Measurements from ENCODE around the gene WNT7B.

DNA sequence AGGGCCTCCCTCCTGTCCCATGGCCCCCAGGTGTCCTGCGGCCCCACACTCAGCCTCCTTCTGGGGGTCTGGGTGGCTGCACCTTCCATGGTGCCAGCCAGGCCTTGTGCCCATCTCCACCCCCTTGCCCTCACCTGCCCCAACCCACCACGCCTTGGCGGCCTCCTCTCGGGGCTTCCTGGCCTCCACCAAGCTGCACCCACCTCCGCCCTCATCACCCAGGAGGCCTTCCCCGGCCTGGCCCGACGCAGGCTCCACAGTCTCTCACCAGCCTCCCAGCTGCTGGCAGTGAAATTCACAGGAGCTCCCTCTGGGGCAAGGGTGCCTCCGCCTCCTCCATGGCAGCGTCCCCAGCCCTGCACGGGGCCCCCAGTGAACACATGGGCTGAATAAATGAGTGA is 35.9 kb upstream of the WNT7B start:
- TF ChIP-seq, protein P1, sequence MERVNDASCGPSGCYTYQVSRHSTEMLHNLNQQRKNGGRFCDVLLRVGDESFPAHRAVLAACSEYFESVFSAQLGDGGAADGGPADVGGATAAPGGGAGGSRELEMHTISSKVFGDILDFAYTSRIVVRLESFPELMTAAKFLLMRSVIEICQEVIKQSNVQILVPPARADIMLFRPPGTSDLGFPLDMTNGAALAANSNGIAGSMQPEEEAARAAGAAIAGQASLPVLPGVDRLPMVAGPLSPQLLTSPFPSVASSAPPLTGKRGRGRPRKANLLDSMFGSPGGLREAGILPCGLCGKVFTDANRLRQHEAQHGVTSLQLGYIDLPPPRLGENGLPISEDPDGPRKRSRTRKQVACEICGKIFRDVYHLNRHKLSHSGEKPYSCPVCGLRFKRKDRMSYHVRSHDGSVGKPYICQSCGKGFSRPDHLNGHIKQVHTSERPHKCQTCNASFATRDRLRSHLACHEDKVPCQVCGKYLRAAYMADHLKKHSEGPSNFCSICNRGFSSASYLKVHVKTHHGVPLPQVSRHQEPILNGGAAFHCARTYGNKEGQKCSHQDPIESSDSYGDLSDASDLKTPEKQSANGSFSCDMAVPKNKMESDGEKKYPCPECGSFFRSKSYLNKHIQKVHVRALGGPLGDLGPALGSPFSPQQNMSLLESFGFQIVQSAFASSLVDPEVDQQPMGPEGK (CRISPR knock-in tag; IDR thresholded peaks at IDR 0.05; ENCODE audit: borderline replicate concordance), result no peak
- TF ChIP-seq ISL1 (CRISPR knock-in tag; IDR thresholded peaks at IDR 0.05) (no peak), GLIS3 (CRISPR knock-in tag; IDR thresholded peaks at IDR 0.05) (no peak), ZNF8 (CRISPR knock-in tag; IDR thresholded peaks at IDR 0.05) (no peak), SNAI2 (CRISPR knock-in tag; IDR thresholded peaks at IDR 0.05) (no peak), TCF4 (CRISPR knock-in tag; IDR thresholded peaks at IDR 0.05; ENCODE audit: borderline replicate concordance) (no peak), ZNF70 (CRISPR knock-in tag; IDR thresholded peaks at IDR 0.05) (no peak)
- TF ChIP-seq, protein P2, sequence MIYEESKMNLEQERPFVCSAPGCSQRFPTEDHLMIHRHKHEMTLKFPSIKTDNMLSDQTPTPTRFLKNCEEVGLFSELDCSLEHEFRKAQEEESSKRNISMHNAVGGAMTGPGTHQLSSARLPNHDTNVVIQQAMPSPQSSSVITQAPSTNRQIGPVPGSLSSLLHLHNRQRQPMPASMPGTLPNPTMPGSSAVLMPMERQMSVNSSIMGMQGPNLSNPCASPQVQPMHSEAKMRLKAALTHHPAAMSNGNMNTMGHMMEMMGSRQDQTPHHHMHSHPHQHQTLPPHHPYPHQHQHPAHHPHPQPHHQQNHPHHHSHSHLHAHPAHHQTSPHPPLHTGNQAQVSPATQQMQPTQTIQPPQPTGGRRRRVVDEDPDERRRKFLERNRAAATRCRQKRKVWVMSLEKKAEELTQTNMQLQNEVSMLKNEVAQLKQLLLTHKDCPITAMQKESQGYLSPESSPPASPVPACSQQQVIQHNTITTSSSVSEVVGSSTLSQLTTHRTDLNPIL (CRISPR knock-in tag; IDR thresholded peaks at IDR 0.05; ENCODE audit: low read depth), result no peak
